Occipital lobe (tissue), 2 donors: Measurements from ENCODE around the gene DIS3L2. TPM values are rescaled to one million over a fixed set of nuclear protein-coding genes. Genes with fewer than 3 reads are reported as not detected.
"Not testable (repeated sequence)": the region's sequence is repeated elsewhere in the genome, so short reads cannot be mapped to it uniquely, and the experiment has no call there.

Source experiments
- DNase-seq: peaks from one replicate; lab custom pipeline; 2025; lab: John Stamatoyannopoulos, UW
- total RNA-seq: library from RNA; depleted of rRNA; stranded (reverse); fragments of >200 nt; gene quantifications from one replicate; pipeline ENCODE4 v1.2.3, GENCODE V29; 2014

Gene DIS3L2
- total RNA-seq, 1 donor from 2014 or later, result 37.6 TPM

DNA sequence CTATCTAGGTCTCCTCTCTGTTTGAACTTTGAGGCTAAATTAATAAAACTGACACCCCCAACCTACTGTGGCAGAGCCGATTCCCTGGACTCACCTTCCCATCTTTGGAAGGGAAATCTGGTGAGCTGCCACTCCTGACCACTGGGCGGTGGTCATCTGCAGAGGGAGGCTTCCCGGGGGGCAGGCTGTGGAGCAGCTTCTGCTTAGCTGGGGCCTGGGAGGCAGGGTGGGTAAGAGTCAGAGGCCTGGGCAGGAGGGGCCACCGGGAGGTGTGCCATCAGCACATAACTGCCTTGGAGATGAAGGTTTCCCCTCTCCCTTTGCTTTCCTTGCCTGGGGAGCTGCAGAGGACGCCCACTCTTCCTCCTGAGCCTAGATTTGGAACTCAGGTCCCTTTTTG is 33.0 kb upstream of the DIS3L2 start:
- no peak for DNase-seq

DNA sequence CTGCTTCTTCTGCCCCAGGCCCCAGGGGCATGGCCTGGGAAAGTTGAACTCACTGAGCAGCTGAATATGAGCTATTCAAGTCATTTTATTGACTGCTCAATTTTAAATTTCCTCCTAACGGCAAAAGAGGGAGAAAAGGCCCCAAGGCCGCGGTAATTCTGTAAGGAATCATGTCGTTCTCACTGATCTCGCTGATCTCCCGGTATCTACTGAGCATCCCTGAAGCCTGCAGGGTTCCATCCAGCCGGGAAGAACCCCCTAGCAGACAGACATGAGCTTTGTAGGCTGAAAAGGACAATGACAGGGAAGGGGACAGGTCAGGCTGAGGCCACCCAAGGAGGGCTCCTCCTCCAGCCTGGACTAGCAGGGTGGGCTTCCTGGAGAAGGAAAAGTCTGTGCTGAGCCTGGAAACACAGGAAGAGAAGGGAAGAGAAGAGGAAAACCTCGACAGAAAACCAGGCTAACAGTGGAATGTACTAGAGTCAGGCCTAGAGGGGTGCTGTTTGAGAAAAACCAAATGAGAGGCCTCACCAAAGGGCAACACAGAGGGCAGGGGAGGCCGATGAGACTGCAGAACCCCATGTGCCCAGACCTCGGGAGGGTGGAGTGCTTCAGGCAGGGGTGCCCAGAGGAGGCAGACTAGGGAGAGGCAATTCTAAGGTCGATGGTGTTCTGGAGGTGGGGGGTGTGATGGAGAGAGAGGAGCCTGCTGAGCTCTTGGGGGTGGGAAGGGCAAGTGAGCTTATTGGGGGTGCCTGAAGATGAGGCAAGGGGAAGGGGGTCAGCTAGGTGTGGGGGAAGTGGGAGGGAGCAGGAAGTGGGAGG is 32.4 kb upstream of the DIS3L2 start:
- DNase-seq, result no peak

DNA sequence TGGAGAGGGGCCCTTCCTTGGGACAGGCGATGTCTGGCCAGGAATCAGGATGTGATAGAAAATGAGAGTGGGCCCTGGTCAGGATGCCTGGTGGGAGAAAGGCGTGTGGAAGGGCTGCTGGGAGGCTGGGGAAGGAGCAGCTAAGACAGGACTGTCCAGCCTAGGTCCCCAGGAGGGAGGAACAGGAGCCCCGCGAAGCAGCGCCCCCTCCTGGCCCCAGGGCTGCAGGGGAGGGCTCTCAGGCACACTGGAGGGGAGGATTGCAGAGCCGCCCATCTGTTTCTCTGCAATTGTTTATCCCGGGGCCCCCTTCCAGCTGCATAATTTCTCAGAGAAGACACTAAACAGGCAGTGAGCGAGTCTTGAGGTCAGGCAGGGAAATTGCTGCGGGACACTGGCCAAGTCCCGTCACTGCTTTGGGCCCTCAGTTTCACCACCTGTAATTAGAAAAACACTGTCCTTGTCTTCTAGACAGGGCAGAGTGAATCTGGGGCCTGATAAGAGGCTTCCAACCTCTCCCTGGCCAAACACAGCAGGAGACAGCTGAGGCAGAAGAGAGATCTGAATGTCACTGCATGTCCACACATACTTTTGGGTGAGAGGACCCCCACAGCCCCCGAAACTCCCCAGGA is 31.4 kb upstream of the DIS3L2 start:
- DNase-seq, result no peak

DNA sequence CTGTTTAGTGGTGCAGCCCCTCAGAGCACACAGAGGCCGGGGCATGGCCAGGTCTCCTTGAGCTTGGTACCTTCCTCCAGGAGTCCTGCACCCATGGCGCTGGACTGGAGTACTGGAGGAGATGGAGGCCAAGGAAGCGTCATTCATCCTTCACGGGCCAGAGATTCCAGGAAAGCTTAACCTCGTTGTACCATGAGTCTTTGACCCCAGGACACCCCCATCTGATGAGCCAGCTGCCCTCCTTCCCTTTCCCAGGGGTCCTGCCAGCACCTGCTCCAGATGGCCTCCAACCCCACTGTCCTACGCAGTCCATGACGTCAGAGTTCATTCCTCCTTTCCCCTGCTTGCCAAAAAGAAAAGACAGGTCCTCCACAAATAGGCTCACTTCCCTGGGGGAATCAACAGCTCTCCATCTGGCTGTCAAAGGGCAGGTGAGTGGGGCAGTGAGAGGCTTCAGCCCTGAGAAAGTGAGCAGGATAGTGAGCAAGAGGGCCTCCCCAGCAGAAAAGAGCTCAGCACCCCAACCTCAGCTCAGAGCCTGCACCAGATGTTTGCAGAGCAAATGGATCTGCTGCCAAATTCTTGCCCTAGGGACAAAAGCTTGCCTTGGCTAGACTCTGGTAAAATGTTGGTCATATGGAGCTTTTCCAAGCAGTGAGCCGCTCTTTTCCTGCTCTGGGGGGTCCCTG is 30.8 kb upstream of the DIS3L2 start:
- no peak for DNase-seq

DNA sequence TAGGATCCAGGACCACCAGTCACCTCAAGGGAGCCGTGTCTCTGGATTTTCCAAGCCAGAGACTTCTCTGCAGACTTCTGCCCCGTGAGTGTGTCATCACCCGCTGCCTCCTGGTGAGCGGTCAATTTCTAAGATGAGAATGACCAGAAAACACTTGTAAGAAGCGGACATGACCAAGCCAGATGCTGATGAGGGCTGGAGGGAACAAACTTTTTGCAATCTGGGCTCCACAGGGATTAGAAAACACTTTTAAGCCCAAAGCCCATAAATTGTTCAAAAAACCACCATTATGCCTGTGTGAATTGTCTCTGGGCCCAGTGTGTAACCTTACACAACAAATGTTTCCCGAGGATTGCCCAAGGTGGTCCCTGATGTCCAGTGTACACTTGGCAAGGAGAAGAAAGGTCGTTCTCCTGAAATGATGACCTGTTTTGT is 30.0 kb upstream of the DIS3L2 start:
- no peak for DNase-seq

GRCh38 chr2:231932711-231932970 is 28.9 kb upstream of the DIS3L2 start:
- no peak for DNase-seq

GRCh38 chr2:231932985-231933915 is 28.3 kb upstream of the DIS3L2 start:
- DNase-seq, result no peak

- DNase-seq, result no peak
These were observed 27.6 kb upstream of the DIS3L2 start for GRCh38 chr2:231933916-231934401.

DNA sequence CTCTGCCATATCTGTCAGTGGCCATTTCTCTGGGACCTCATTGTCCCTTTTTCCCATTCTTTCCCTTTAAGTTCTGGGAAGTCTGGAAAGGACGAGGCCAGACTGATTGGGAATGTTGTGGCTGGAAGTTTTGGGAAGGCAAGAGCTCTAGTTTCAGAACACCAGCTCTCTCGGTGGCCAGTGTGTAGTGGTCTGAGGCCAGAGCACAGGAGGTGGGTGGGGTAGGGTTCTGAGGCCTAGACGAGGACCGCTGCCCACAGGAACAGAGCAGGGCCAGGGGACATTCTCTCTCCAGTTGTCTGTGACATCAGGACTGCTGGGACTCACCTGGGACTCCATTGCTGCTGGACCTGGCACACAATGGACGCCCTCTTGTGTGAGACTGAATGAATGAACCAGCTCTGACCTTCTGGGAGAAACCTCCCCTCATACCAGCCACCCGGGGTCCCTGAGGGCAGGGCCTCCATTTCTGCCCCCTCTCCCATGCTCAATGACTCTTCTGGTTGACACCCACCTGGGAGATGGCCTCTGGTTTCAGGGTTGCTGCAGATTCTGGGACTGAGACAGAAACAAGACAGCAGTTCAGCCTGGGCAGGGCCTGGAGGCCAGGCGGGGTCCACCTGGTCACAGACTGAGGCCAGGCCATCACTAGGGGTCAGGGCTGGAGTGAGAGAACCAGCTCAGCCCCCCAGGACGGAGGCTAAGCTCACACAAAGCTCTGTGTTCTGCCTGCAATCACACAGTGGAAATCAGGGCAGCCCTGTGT is 26.9 kb upstream of the DIS3L2 start:
- DNase-seq, result no peak

DNA sequence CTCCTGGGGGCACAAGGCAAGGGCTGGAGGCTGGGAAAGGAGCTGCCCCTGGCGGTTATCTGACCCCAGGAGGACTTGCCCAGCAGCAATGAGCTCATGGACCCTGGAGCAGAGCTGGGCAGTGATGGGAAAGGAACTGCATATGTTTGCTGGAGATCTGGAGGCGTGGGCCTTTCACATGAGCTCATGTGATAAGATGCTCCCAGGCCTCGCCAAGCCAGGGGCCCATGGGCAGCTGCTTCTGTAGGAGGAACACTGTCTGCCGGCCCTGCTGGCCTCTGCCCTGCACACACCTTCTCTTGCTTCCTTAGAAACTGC is 26.3 kb upstream of the DIS3L2 start:
- no peak for DNase-seq

DNA sequence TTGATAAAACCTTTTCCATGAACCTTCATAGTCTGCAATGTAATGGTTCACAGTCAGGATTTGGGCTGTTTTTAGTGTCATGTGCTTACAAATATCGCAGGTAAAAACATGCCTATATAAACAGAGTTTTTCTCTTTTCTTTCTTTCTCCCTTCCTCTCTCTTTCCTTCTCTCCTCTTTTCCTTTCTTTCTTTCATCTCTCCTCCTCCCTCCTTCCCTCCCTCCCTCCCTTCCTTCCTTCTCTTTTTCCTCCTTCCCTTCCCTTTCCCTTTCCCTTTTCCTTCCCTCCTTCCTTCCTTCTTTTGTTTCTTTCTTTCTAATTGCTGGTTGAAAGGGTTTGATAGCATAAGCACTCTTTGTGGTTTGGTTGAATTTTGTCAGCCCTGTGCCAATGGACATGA is 25.7 kb upstream of the DIS3L2 start:
- no peak for DNase-seq

GRCh38 chr2:231936491-231936890 is 25.0 kb upstream of the DIS3L2 start:
- no peak for DNase-seq

DNA sequence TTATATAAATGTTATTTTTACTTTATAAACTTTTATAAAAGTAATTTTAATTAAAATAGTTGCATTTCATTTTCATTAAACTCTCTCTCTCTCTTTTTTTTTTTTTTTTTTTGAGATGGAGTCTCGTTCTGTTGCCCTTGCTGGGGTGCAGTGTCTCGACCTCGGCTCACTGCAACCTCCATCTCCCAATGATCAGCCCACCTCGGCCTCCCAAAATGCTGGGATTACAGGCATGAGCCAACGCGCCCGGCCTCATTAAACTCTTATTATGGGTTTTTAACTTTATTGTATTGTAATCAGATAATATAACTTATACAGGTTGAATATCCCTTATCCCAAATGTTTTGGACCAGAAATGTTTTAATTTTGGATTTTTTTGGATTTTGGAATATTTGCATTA is 24.5 kb upstream of the DIS3L2 start:
- DNase-seq, result no peak

DNA sequence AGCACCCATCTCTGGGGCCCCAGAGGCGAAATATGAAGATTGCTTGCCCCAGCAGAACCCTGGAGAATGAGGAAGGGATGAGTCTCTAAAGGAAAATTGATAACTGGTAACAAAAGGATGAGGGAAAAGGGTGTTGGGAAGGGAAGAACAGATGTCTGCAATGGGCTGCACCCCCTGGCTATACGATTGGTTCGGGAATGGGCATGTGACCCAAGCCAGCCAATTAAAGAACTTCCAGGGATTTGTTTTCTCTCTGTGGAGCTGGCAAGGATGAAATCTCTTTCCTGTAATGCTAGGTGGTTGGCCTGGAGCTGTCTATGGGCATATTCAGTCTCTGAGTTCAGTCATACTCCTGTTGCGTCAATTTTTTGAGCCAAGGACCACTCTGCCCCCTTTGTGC is 22.5 kb upstream of the DIS3L2 start:
- no peak for DNase-seq

DNA sequence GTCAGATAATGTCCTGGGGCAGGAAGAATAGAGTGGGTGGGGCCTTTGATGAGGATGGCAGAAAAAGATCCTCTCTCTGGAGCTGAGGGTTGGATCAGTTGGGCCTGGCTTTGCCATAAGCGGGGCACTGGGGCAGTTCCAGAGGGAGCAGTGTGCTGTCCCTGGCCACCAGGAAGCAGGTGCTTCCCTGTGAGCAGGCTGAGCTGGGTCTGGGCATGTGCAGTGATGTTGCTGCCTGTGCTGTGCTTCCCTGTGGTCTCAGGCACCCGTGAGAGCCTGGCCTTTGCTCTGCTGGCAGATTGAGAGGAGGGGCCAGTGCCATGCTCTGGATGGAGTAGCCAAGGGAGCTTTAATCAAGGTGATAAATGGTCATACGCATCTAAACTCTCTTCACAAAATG is 20.7 kb upstream of the DIS3L2 start:
- DNase-seq, result no peak

DNA sequence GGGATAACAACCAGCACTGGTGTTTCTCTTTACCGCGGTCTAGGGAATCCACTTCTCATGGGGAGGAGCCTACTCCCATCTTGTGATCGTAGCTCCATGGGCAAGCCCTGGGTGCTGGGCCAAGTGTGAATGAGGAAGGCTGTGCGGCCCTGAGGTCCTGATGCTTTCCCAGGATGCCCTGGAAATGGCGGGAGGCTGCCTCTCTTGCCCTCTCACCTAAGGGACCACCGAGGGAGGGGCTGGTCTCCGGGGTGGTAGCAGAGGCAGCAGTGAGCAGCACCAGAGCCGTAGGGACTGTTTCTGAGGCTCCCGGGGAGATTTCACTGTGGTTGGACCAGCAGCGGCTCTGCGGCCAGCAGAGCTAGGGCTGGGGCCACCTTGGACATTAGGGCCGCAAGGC is 19.8 kb upstream of the DIS3L2 start:
- no peak for DNase-seq

- no peak for DNase-seq
These were observed 19.3 kb upstream of the DIS3L2 start for GRCh38 chr2:231942180-231942579.

DNA sequence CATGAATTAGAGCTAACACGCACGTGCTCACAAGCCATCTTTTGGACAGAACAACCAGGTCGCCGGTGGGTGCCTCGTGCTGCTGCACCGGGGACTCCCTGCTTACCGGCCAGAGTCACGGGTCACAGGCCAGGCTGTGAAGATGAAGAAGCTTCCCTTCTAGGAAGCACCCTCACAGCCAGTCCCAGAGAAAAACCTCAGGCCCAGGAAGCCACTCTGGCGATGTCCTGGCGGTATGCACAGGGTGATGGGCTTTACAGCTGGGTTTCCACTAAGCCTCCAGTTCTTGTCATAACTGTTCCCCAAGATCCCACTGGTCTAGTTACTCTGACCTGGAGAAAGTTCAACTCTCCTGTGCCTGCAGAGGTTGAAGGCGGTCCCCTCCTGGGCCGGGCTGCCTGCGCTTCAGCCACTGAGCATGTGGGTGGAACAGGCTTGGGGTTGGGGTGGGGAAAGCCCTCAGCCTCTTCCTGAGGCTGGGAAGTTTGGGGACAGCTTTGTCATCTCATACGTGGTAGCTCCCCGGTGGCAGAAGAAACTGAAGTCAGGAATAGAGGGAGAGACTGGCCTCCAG is 15.2 kb upstream of the DIS3L2 start:
- DNase-seq, result no peak

- DNase-seq, result not testable (repeated sequence)
These were observed 14.4 kb upstream of the DIS3L2 start for GRCh38 chr2:231947112-231947511.

- DNase-seq, result no peak
These were observed 13.8 kb upstream of the DIS3L2 start for GRCh38 chr2:231947694-231948093.
